Measurements from ENCODE around the gene TRIM10.

GRCh38 chr6:30131947-30132497 lies 29.0 kb downstream of the TRIM10 start:
- TF ChIP-seq ZNF701 (tag by site-specific recombination; IDR thresholded peaks at IDR 0.05): no peak
- TF ChIP-seq YY1 (tag by site-specific recombination; IDR thresholded peaks at IDR 0.05): no peak
- TF ChIP-seq SP2 (tag by site-specific recombination; IDR thresholded peaks at IDR 0.05): no peak
- no peak for TF ChIP-seq REST (tag by site-specific recombination; IDR thresholded peaks at IDR 0.05)
- TF ChIP-seq CTCF (tag by site-specific recombination; IDR thresholded peaks at IDR 0.05): no peak
- TF ChIP-seq ZNF302 (tag by site-specific recombination; IDR thresholded peaks at IDR 0.05; ENCODE audit: low read depth): no peak
- no peak for TF ChIP-seq ZBTB7A (tag by site-specific recombination; IDR thresholded peaks at IDR 0.05; ENCODE audit: low read depth)
- no peak for TF ChIP-seq ZNF274 (IDR thresholded peaks at IDR 0.05; ENCODE audit: low read length)
- TF ChIP-seq ZNF274 (tag by site-specific recombination; IDR thresholded peaks at IDR 0.05; ENCODE audit: borderline replicate concordance): no peak
- TF ChIP-seq ZNF114 (tag by site-specific recombination; IDR thresholded peaks at IDR 0.05): no peak
- TF ChIP-seq TCF7L2 (IDR thresholded peaks at IDR 0.05; ENCODE audit: borderline replicate concordance, low read depth, low read length): no peak
- no peak for TF ChIP-seq ZNF830 (tag by site-specific recombination; IDR thresholded peaks at IDR 0.05; ENCODE audit: low read depth)
- TF ChIP-seq ZNF549 (tag by site-specific recombination; IDR thresholded peaks at IDR 0.05): no peak
- no peak for TF ChIP-seq MYNN (tag by site-specific recombination; IDR thresholded peaks at IDR 0.05; ENCODE audit: borderline replicate concordance)
